PC-9 (cell line): ENCODE measurements around the gene RBX1.

ENCODE experiments used
- CTCF ChIP-seq: fragments of 200-600 bp; sonication (generic); conservative IDR thresholded peaks from 2 replicates; pipeline ENCODE4 v1.6.1; 2017; ENCODE audit warnings: mixed run types, antibody characterized with exemption, mild to moderate bottlenecking, moderate library complexity
- EZH2 ChIP-seq: fragments of 200-600 bp; sonication (generic); IDR thresholded peaks from 2 replicates; pipeline ENCODE4 v1.8.0; 2017; ENCODE audit warnings: antibody characterized with exemption, low read depth

GRCh38 chr22:40953471-40953870 is 2.3 kb downstream of the RBX1 start:
- no peak for TF ChIP-seq EZH2
- no peak for TF ChIP-seq CTCF
